ENCODE measurements around the gene TMC8.

TMC8 gene

GRCh38 chr17:78124836-78125137 lies 5.8 kb upstream of the TMC8 start:
- no peak for DNase-seq (ENCODE audit: low spot score)

GRCh38 chr17:78125138-78125913 lies 5.2 kb upstream of the TMC8 start:
- no peak for DNase-seq (ENCODE audit: low spot score)

- DNase-seq (ENCODE audit: low spot score) = no peak
Measured at GRCh38 chr17:78125976-78126894, 4.3 kb upstream of the TMC8 start.

GRCh38 chr17:78126895-78127238 lies 3.7 kb upstream of the TMC8 start:
- DNase-seq (ENCODE audit: low spot score) = no peak

GRCh38 chr17:78127239-78127887 lies 3.2 kb upstream of the TMC8 start:
- DNase-seq (ENCODE audit: low spot score) = peak; percentile 29

GRCh38 chr17:78127888-78128550 lies 2.6 kb upstream of the TMC8 start:
- peak; percentile 28 for DNase-seq (ENCODE audit: low spot score)

- DNase-seq (ENCODE audit: low spot score) = peak; percentile 77
Measured at GRCh38 chr17:78128551-78129350, 1.8 kb upstream of the TMC8 start, which contains the start of gene TMC6. TMC6 (minus strand) TSS chr17:78128755; CDS start chr17:78126832, 1,923 bp downstream.

- DNase-seq (ENCODE audit: low spot score) = no peak
Measured at GRCh38 chr17:78129351-78130089, 1.1 kb upstream of the TMC8 start.

GRCh38 chr17:78130090-78130436 lies 508 bp upstream of the TMC8 start:
- peak; percentile 62 for DNase-seq (ENCODE audit: low spot score)

- peak; percentile 49 for DNase-seq (ENCODE audit: low spot score)
Measured at GRCh38 chr17:78131172-78132083, 857 bp downstream of the TMC8 start.

- peak; percentile 38 for DNase-seq (ENCODE audit: low spot score)
Measured at GRCh38 chr17:78132084-78132676, 1.6 kb downstream of the TMC8 start.

- DNase-seq (ENCODE audit: low spot score) = no peak
Measured at GRCh38 chr17:78132767-78133178, 2.2 kb downstream of the TMC8 start.

- no peak for DNase-seq (ENCODE audit: low spot score)
Measured at GRCh38 chr17:78133179-78133951, 2.8 kb downstream of the TMC8 start.

- peak; percentile 68 for DNase-seq (ENCODE audit: low spot score)
Measured at GRCh38 chr17:78133971-78134898, 3.7 kb downstream of the TMC8 start.

- DNase-seq (ENCODE audit: low spot score) = no peak
Measured at GRCh38 chr17:78134899-78135385, 4.4 kb downstream of the TMC8 start.

GRCh38 chr17:78135858-78136500 lies 5.4 kb downstream of the TMC8 start:
- DNase-seq (ENCODE audit: low spot score) = no peak

Measured in hematopoietic multipotent progenitor cell treated with erythropoietin and hydrocortisone succinate and interleukin-3 and kit ligand, for 15 days (in vitro differentiated cells).